ENCODE data around the gene SPART. TPM values are rescaled to one million over a fixed set of nuclear protein-coding genes. Genes with fewer than 3 reads are reported as not detected.

SPART gene
- total RNA-seq, 1 experiment from 2014 or later: 0.12 TPM

GRCh38 chr13:36273431-36273830, 72.8 kb downstream of the SPART start (continued):
- TF ChIP-seq, protein P1, sequence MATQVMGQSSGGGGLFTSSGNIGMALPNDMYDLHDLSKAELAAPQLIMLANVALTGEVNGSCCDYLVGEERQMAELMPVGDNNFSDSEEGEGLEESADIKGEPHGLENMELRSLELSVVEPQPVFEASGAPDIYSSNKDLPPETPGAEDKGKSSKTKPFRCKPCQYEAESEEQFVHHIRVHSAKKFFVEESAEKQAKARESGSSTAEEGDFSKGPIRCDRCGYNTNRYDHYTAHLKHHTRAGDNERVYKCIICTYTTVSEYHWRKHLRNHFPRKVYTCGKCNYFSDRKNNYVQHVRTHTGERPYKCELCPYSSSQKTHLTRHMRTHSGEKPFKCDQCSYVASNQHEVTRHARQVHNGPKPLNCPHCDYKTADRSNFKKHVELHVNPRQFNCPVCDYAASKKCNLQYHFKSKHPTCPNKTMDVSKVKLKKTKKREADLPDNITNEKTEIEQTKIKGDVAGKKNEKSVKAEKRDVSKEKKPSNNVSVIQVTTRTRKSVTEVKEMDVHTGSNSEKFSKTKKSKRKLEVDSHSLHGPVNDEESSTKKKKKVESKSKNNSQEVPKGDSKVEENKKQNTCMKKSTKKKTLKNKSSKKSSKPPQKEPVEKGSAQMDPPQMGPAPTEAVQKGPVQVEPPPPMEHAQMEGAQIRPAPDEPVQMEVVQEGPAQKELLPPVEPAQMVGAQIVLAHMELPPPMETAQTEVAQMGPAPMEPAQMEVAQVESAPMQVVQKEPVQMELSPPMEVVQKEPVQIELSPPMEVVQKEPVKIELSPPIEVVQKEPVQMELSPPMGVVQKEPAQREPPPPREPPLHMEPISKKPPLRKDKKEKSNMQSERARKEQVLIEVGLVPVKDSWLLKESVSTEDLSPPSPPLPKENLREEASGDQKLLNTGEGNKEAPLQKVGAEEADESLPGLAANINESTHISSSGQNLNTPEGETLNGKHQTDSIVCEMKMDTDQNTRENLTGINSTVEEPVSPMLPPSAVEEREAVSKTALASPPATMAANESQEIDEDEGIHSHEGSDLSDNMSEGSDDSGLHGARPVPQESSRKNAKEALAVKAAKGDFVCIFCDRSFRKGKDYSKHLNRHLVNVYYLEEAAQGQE (IDR thresholded peaks at IDR 0.05; ENCODE audit: low read depth): no peak
- TF ChIP-seq CBX3 (IDR thresholded peaks at IDR 0.05; ENCODE audit: low read depth): no peak
- no peak for TF ChIP-seq JUND (IDR thresholded peaks at IDR 0.05)
- TF ChIP-seq SIN3A (IDR thresholded peaks at IDR 0.05; ENCODE audit: low read depth): no peak
- TF ChIP-seq EZH2 (IDR thresholded peaks at IDR 0.05): no peak
- no peak for TF ChIP-seq FOSL1 (IDR thresholded peaks at IDR 0.05; ENCODE audit: low read depth)
- TF ChIP-seq SRF (IDR thresholded peaks at IDR 0.05; ENCODE audit: low read depth): no peak
- TF ChIP-seq RAD21 (IDR thresholded peaks at IDR 0.05; ENCODE audit: low read depth): no peak
- no peak for TF ChIP-seq MAX (IDR thresholded peaks at IDR 0.05)

- ChIA-PET CTCF (no interaction called here), POLR2A (no interaction called here), RAD21 (ENCODE audit: low non-redundant PET in 1 of 2, low total read pairs in 2 of 2, uncharacterized antibody in 2 of 2, unreplicated experiment in 2 of 2) (no interaction called here)
- intact Hi-C loops (cut with micrococcal nuclease): no loop called here
- no peak for DNase-seq (ENCODE audit: low read depth, low spot score)
- Histone ChIP-seq H3K9ac (ENCODE audit: low read length) (no peak overlapping the region), H3K4me3 (replicated peaks in 1 of 2; ENCODE audit: low read depth in 1 of 2, low read length in 2 of 2) (no peak overlapping the region), H3K27me3 (ENCODE audit: insufficient read depth, low read length) (no peaks in the 10 kb centered on the region), H3K27ac (ENCODE audit: low read depth, low read length) (no peak overlapping the region), H3K9me2 (ENCODE audit: insufficient read depth) (no peaks in the 10 kb centered on the region), H3K79me2 (ENCODE audit: insufficient read depth, low read length) (no peaks in the 10 kb centered on the region), H2AFZ (ENCODE audit: low read depth, low read length, poor library complexity, severe bottlenecking) (no peak overlapping the region), H4K20me1 (ENCODE audit: insufficient read depth) (no peaks in the 10 kb centered on the region), H3K4me2 (ENCODE audit: low read length) (no peak overlapping the region), H3K36me3 (ENCODE audit: control insufficient read depth in 1 of 2, insufficient read depth in 2 of 2, low read length in 2 of 2) (no peaks in the 10 kb centered on the region), H3K4me1 (ENCODE audit: control insufficient read depth in 1 of 2, insufficient read depth in 2 of 2, low read length in 2 of 2) (no peaks in the 10 kb centered on the region), H3K9me3 (ENCODE audit: control insufficient read depth in 1 of 2, insufficient read depth in 1 of 2, low read depth in 1 of 2, low read length in 2 of 2) (peaks cover 5 to 40% of the 10 kb centered on the region in 2 experiments; a peak in 1 of 4 replicates)
- TF ChIP-seq SRF (IDR thresholded peaks at IDR 0.05; ENCODE audit: low read depth) (no peak), JUND (IDR thresholded peaks at IDR 0.05) (no peak), EZH2phosphoT487 (IDR thresholded peaks at IDR 0.05; ENCODE audit: borderline replicate concordance) (no peak), CEBPB (IDR thresholded peaks at IDR 0.05; ENCODE audit: low read depth) (no peak), SP1 (IDR thresholded peaks at IDR 0.05; ENCODE audit: low read depth) (no peak), ZNF274 (IDR thresholded peaks at IDR 0.05; ENCODE audit: low read depth, low read length) (no peak), POLR2A (IDR thresholded peaks at IDR 0.05; ENCODE audit: borderline replicate concordance, extremely low read depth, insufficient read depth, insufficient read length) (no peak), CBX3 (IDR thresholded peaks at IDR 0.05; ENCODE audit: low read depth) (no peak), ATF3 (IDR thresholded peaks at IDR 0.05) (no peak), FOSL1 (IDR thresholded peaks at IDR 0.05; ENCODE audit: low read depth) (no peak), ZFX (IDR thresholded peaks at IDR 0.05) (no peak), TCF7L2 (IDR thresholded peaks at IDR 0.05; ENCODE audit: borderline replicate concordance, extremely low read depth, insufficient read depth, insufficient read length) (no peak)
- TF ChIP-seq, protein P1 (IDR thresholded peaks at IDR 0.05; ENCODE audit: low read depth): no peak
- TF ChIP-seq, protein P2, sequence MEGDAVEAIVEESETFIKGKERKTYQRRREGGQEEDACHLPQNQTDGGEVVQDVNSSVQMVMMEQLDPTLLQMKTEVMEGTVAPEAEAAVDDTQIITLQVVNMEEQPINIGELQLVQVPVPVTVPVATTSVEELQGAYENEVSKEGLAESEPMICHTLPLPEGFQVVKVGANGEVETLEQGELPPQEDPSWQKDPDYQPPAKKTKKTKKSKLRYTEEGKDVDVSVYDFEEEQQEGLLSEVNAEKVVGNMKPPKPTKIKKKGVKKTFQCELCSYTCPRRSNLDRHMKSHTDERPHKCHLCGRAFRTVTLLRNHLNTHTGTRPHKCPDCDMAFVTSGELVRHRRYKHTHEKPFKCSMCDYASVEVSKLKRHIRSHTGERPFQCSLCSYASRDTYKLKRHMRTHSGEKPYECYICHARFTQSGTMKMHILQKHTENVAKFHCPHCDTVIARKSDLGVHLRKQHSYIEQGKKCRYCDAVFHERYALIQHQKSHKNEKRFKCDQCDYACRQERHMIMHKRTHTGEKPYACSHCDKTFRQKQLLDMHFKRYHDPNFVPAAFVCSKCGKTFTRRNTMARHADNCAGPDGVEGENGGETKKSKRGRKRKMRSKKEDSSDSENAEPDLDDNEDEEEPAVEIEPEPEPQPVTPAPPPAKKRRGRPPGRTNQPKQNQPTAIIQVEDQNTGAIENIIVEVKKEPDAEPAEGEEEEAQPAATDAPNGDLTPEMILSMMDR (IDR thresholded peaks at IDR 0.05 in 2 of 3, conservative IDR thresholded peaks at IDR 0.05 in 1 of 3; ENCODE audit: borderline replicate concordance in 1 of 3, insufficient read depth in 1 of 3, low read depth in 2 of 3, low read length in 2 of 3): no peak
- BruUV-seq (replicated peaks): no TSS peak
- ATAC-seq: no peak
These were observed 84.2 kb downstream of the SPART start for GRCh38 chr13:36261976-36262375.
